GM12874 (cell line): Measurements from ENCODE around the gene OAF.

Source experiments
- TF ChIP-seq, protein P1 (sequence below): IDR thresholded peaks from 2 replicates; pipeline ENCODE4 v1.5.1; 2011; ENCODE audit warnings: low read depth, mild to moderate bottlenecking, control low read depth, low read length, moderate library complexity; ENCODE audit not compliant: insufficient read depth

OAF gene

DNA sequence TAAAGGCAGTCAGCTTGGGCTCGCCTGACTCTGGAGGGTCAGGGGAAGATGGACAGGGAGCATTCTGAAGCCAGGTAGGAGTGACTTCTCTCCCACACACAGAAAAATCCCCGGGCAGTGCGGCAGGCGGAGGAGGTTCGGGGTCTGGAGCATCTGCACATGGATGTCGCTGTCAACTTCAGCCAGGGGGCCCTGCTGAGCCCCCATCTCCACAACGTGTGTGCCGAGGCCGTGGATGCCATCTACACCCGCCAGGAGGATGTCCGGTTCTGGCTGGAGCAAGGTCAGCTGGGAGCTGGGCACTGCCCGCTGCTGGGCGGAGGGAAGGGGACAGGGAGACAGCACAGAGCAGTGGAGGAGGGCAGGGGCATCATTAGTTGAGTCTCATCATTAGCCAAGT lies 15.9 kb downstream of the OAF start:
- TF ChIP-seq, protein P1, sequence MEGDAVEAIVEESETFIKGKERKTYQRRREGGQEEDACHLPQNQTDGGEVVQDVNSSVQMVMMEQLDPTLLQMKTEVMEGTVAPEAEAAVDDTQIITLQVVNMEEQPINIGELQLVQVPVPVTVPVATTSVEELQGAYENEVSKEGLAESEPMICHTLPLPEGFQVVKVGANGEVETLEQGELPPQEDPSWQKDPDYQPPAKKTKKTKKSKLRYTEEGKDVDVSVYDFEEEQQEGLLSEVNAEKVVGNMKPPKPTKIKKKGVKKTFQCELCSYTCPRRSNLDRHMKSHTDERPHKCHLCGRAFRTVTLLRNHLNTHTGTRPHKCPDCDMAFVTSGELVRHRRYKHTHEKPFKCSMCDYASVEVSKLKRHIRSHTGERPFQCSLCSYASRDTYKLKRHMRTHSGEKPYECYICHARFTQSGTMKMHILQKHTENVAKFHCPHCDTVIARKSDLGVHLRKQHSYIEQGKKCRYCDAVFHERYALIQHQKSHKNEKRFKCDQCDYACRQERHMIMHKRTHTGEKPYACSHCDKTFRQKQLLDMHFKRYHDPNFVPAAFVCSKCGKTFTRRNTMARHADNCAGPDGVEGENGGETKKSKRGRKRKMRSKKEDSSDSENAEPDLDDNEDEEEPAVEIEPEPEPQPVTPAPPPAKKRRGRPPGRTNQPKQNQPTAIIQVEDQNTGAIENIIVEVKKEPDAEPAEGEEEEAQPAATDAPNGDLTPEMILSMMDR: no peak

DNA sequence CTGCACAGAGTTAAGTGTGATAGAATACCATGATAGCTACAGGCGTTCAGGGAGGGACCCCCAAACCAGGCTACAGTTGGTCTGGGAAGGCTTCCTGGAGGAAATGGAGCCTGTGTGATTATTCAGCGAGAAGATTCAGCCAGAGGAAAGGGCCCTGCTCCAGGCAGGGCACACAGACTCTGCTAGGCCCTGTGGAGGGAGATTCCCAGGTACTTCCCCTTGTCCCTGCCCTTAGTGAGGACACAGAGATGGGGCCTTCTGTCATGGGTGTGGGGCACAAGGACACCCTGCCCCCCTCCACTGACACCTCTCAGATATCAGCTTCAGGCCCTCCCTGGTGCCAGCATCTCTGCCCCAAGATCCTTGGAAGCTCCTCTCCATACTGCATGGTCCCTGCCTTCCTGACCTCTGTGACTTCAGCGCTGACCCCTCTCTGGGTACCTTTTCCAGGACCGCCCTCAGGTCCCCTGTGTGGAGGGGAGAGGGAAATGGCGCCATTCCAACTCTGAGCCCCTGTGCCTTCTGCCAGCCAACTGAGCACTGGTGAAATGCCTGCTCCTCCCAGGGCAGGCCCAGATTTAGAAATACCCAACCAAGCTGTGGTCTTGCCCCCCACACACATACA lies 16.5 kb downstream of the OAF start:
- TF ChIP-seq, protein P1: no peak

DNA sequence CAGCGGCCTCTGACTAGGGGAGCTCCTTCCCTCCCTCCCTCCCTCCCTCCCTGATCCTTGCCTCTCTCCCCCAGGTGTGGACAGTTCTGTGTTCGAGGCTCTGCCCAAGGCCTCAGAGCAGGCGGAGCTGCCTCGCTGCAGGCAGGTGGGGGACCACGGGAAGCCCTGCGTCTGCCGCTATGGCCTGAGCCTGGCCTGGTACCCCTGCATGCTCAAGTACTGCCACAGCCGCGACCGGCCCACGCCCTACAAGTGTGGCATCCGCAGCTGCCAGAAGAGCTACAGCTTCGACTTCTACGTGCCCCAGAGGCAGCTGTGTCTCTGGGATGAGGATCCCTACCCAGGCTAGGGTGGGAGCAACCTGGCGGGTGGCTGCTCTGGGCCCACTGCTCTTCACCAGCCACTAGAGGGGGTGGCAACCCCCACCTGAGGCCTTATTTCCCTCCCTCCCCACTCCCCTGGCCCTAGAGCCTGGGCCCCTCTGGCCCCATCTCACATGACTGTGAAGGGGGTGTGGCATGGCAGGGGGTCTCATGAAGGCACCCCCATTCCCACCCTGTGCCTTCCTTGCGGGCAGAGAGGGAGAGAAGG lies 18.1 kb downstream of the OAF start:
- TF ChIP-seq, protein P1: peak; percentile 48

DNA sequence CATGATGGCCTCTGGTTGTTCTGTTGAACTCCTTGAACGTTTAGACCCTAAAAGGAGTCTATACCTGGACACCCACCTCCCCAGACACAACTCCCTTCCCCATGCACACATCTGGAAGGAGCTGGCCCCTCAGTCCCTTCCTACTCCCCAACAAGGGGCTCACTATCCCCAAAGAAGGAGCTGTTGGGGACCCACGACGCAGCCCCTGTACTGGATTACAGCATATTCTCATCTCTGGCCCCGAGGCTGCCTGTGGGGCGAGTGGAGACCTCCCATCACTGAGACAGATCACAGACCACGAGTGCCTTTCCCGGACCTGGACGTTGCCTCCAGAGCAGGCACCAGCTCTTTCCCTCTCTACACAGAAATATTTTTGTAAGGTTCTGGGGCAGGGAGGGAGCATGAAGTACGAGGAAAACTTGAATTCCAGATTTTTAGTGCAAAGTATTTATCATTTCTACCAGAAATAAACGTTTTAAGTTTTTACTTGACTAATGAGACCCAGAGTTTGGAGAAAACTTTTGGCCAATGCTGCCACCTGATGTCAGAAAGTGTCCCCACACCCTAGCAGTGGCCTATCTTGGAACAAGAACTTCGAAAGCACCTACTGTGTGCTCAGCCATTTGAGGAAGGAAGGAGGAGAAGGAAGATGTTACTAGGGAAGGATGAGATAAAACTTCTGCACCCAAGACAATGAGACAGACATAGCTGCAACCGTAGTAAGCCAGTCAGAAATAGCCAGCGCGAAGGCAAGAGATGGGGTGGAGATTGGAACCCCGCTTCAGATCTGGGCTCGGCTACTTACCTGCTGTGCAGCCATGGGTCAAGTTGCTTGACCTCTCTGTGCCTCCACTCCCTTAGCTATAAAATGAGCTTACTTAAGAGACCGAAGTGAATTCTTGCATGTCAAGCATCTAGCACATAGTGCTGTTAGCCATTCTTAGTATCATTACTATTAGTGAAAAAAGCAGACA lies 18.9 kb downstream of the OAF start:
- TF ChIP-seq, protein P1: peak; percentile 48; the same call in 1 of the 2 replicates

DNA sequence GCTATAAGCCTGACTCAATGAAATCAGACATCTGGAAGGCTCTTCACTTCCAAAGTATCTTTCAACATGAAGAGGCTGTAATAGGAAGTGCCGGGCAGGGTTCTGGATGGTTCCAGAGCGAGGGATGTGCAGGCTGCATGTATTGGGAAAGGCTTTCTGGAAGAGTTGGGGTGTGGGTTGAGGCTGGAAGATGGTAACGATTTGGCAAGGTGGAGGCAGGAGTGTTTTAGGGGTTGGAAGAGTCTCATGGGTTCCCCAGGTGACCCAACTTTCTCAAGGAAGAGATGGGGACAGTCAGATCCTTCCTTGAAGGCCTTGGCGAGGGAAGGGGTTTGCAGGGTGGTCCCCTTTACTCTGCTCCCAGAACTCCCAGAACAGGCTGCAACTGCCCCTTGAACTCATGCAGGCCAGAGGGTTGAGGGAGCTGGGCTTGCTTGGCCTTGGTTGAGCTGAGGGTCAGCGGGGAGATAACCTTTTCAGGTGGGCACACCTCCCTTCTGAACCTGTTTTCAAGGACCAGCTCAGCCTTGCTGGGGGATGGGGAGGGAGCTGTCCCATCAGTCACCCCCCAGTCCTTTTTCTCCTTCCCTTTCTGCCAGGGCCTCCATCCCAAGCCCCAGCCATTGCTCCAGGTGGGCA lies 19.7 kb downstream of the OAF start:
- TF ChIP-seq, protein P1: no peak

DNA sequence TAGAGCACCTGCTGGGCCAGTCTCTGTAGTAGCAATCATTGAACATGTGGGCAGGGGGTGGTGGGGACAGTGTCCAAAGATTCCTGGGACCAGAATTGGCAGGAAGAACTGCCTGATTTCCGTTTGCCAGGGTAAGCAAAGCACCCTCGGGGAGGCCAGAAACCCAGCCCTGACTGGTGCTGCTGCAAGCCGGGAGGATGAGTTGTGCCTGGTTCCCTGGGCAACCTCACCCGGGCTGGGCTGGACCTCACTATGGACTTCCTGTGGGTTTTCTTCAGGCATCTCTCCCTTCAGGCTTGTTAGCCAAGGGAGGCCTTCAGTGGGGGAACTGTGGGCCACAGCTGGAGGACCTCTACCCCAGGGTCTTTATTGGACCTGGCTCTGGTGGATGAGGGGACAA lies 21.1 kb downstream of the OAF start:
- TF ChIP-seq, protein P1: no peak
